Glutamatergic neuron (in vitro differentiated cells): ENCODE measurements around the gene VPS13D. TPM values are rescaled to one million over a fixed set of nuclear protein-coding genes. Genes with fewer than 3 reads are reported as not detected.

ENCODE experiments used
- DNase-seq: peaks from one replicate; pipeline ENCODE4 v3.0.0; 2022
- H3K27ac Mint-ChIP-seq: one replicate; pipeline ENCODE4 v1.8.0; 2020; ENCODE audit warnings: mild to moderate bottlenecking, mixed read lengths, inconsistent platforms; ENCODE audit not compliant: unreplicated experiment
- H3K27me3 Mint-ChIP-seq: one replicate; pipeline ENCODE4 v1.8.0; 2020; ENCODE audit warnings: mild to moderate bottlenecking, moderate library complexity, mixed read lengths, inconsistent platforms; ENCODE audit not compliant: unreplicated experiment
- H3K36me3 Mint-ChIP-seq: one replicate; pipeline ENCODE4 v1.8.0; 2020; ENCODE audit warnings: mild to moderate bottlenecking, mixed read lengths, inconsistent platforms; ENCODE audit not compliant: unreplicated experiment
- H3K4me1 Mint-ChIP-seq: one replicate; pipeline ENCODE4 v1.8.0; 2020; ENCODE audit warnings: mild to moderate bottlenecking, low read depth, mixed read lengths, inconsistent platforms; ENCODE audit not compliant: unreplicated experiment
- H3K4me3 Mint-ChIP-seq: one replicate; pipeline ENCODE4 v1.8.0; 2020; ENCODE audit warnings: mild to moderate bottlenecking, mixed read lengths, inconsistent platforms; ENCODE audit not compliant: unreplicated experiment
- H3K9me3 Mint-ChIP-seq: one replicate; pipeline ENCODE4 v1.8.0; 2020; ENCODE audit warnings: mild to moderate bottlenecking, moderate library complexity, mixed read lengths, inconsistent platforms; ENCODE audit not compliant: unreplicated experiment
- CTCF ChIP-seq: fragments of 200-600 bp; sonication (generic); IDR thresholded peaks from one replicate; pipeline ENCODE4 v1.5.0; 2021; ENCODE audit not compliant: partially characterized antibody, unreplicated experiment
- total RNA-seq: library from RNA; stranded (reverse); fragmentation: NEBNext Ultra II Directional; extraction: Animal tissue kit (Norgen Biotek cat#: 25700); gene quantifications from one replicate; pipeline ENCODE4 v1.2.1, GENCODE V29; 2021; ENCODE audit not compliant: unreplicated experiment

VPS13D gene
- total RNA-seq, 1 donor from 2014 or later, result 32.8 TPM

- no peaks in the 10 kb centered on the region for H3K4me1 Mint-ChIP-seq
- H3K9me3 Mint-ChIP-seq, result no peaks in the 10 kb centered on the region
- H3K4me3 Mint-ChIP-seq, result no peak overlapping the region
- TF ChIP-seq CTCF, result no peak
- H3K27me3 Mint-ChIP-seq, result no peaks in the 10 kb centered on the region
- H3K36me3 Mint-ChIP-seq, result peaks cover 16% of the 10 kb centered on the region
- no peak for DNase-seq
- H3K27ac Mint-ChIP-seq, result no peak overlapping the region
These were observed 182.6 kb downstream of the VPS13D start for GRCh38 chr1:12412439-12412838.

DNA sequence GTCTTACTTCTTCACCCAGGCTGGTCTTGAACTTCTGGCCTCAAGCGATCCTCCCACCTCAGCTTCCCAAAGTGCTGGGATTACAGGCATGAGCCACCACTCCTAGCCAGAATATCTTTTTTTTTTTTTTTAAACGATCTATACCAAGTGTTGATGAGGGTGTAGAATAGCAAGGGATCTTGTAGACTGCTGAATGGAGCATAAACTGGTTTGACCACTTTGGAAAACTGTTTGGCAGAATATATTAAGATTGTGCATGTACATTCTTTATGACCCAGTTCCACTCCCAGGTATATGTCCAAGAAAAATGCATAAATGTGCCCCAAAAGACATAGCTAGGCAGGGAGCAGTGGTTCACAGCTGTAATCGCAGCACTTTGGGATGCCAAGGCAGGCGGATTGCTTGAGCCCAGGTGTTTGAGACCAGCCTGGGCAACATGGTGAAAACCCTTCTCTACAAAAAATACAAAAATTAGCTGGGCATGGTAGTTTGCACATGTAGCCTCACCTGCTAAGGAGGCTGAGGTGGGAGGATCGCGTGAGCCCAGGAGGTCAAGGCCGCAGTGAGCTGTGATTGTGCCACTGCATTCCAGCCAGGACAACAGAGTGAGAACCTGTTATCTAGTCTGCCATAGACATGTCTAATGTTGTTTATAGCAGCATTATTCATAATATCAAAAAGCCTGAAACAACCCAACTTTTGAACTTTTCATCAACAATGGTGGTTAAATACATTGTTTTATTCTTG lies 184.0 kb downstream of the VPS13D start:
- no peak for DNase-seq
- TF ChIP-seq CTCF, result no peak
- Mint-ChIP-seq H3K9me3 (no peaks in the 10 kb centered on the region), H3K4me3 (no peak overlapping the region), H3K36me3 (peaks cover 16% of the 10 kb centered on the region), H3K27me3 (no peaks in the 10 kb centered on the region), H3K4me1 (no peaks in the 10 kb centered on the region), H3K27ac (no peak overlapping the region)

- peaks cover 15% of the 10 kb centered on the region for H3K36me3 Mint-ChIP-seq
- DNase-seq, result no peak
- no peaks in the 10 kb centered on the region for H3K9me3 Mint-ChIP-seq
- H3K27ac Mint-ChIP-seq, result no peak overlapping the region
- TF ChIP-seq CTCF, result no peak
- H3K27me3 Mint-ChIP-seq, result no peaks in the 10 kb centered on the region
- H3K4me3 Mint-ChIP-seq, result no peak overlapping the region
- no peaks in the 10 kb centered on the region for H3K4me1 Mint-ChIP-seq
These were observed 184.7 kb downstream of the VPS13D start for GRCh38 chr1:12414444-12415018.

DNA sequence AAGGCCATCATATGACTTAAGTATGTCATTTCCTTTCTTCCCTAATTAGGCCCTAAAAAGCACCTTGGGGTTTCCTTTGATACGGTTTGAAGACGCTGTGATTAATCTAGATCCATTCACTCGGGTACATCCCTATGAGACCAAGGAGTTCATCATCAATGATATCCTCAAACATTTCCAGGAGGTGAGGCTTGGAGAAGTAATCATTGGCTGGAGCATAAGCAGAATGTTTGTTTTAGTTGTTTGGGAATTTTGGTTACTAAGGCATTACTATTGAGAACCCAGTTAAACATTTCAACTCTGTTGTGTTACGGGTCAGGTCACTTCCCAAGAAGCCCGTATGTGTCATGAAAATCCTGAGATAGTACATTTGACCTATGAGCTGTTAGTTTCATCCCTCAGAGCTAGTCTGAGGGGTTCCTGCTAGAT lies 185.2 kb downstream of the VPS13D start:
- Mint-ChIP-seq H3K4me3 (no peak overlapping the region), H3K36me3 (peaks cover 10% of the 10 kb centered on the region), H3K27ac (no peak overlapping the region), H3K9me3 (no peaks in the 10 kb centered on the region), H3K27me3 (no peaks in the 10 kb centered on the region), H3K4me1 (no peaks in the 10 kb centered on the region)
- no peak for DNase-seq
- TF ChIP-seq CTCF, result no peak

- no peak overlapping the region for H3K4me3 Mint-ChIP-seq
- H3K9me3 Mint-ChIP-seq, result no peaks in the 10 kb centered on the region
- TF ChIP-seq CTCF, result no peak
- H3K27me3 Mint-ChIP-seq, result no peaks in the 10 kb centered on the region
- no peak overlapping the region for H3K27ac Mint-ChIP-seq
- DNase-seq, result no peak
- H3K36me3 Mint-ChIP-seq, result peaks cover 7% of the 10 kb centered on the region
- no peaks in the 10 kb centered on the region for H3K4me1 Mint-ChIP-seq
These were observed 186.3 kb downstream of the VPS13D start for GRCh38 chr1:12416101-12416500.
